ENCODE data around the gene IKBKE.

The IKBKE gene

GRCh38 chr1:206450281-206450680 lies 20.0 kb upstream of the IKBKE start:
- no peak for DNase-seq (ENCODE audit: low spot score)
- in situ Hi-C loops (cut with MboI; ENCODE audit: low sequenced_read_pairs, unreplicated experiment) = no loop called here
- TF ChIP-seq CTCF (IDR thresholded peaks at IDR 0.05; ENCODE audit: borderline replicate concordance, control extremely low read depth, extremely low read depth, insufficient read depth, missing control alignments) = no peak

GRCh38 chr1:206451134-206451686 lies 19.1 kb upstream of the IKBKE start:
- no peak for TF ChIP-seq CTCF (IDR thresholded peaks at IDR 0.05; ENCODE audit: borderline replicate concordance, control extremely low read depth, extremely low read depth, insufficient read depth, missing control alignments)
- in situ Hi-C loops (cut with MboI; ENCODE audit: low sequenced_read_pairs, unreplicated experiment) = no loop called here
- no peak for DNase-seq (ENCODE audit: low spot score)

GRCh38 chr1:206453111-206453510 lies 17.2 kb upstream of the IKBKE start:
- no peak for DNase-seq (ENCODE audit: low spot score)
- no peak for TF ChIP-seq CTCF (IDR thresholded peaks at IDR 0.05; ENCODE audit: borderline replicate concordance, control extremely low read depth, extremely low read depth, insufficient read depth, missing control alignments)
- in situ Hi-C loops (cut with MboI; ENCODE audit: low sequenced_read_pairs, unreplicated experiment) = no loop called here

- DNase-seq (ENCODE audit: low spot score) = no peak
- in situ Hi-C loops (cut with MboI; ENCODE audit: low sequenced_read_pairs, unreplicated experiment) = no loop called here
- TF ChIP-seq CTCF (IDR thresholded peaks at IDR 0.05; ENCODE audit: borderline replicate concordance, control extremely low read depth, extremely low read depth, insufficient read depth, missing control alignments) = no peak
Measured at GRCh38 chr1:206455289-206455665, 15.0 kb upstream of the IKBKE start.

GRCh38 chr1:206455666-206456344 lies 14.5 kb upstream of the IKBKE start:
- no peak for DNase-seq (ENCODE audit: low spot score)
- TF ChIP-seq CTCF (IDR thresholded peaks at IDR 0.05; ENCODE audit: borderline replicate concordance, control extremely low read depth, extremely low read depth, insufficient read depth, missing control alignments) = no peak
- in situ Hi-C loops (cut with MboI; ENCODE audit: low sequenced_read_pairs, unreplicated experiment) = no loop called here

- no peak for TF ChIP-seq CTCF (IDR thresholded peaks at IDR 0.05; ENCODE audit: borderline replicate concordance, control extremely low read depth, extremely low read depth, insufficient read depth, missing control alignments)
- in situ Hi-C loops (cut with MboI; ENCODE audit: low sequenced_read_pairs, unreplicated experiment) = no loop called here
- DNase-seq (ENCODE audit: low spot score) = no peak
Measured at GRCh38 chr1:206456577-206457370, 13.5 kb upstream of the IKBKE start.

Measured in GM13976 (cell line).